Measurements from ENCODE around the gene CLEC4G. TPM values are rescaled to one million over a fixed set of nuclear protein-coding genes. Genes with fewer than 3 reads are reported as not detected.
A peak's percentile ranks its signal among the peaks of the same experiment; 100 is the strongest.

CLEC4G gene
- total RNA-seq, 1 donor from 2014 or later, result not detected

DNA sequence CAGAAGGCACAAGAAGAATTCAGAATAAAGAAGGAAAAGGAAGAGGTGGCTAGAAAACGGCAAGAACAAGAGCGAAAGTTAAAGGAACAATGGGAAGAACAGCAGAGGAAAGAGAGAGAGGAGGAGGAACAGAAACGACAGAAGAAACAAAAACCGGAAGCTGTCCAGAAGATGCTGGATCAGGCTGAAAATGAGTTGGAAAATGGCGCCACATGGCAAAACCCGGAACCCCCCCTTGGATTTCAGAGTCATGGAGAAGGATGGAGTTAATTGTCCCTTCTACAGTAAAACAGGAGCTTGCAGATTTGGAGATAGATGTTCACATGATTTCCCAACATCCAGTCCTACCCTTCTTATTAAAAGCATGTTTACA, 8.8 kb upstream of the CLEC4G start:
- H3K27me3 ChIP-seq (ENCODE audit: control insufficient read depth, insufficient read depth, low read length), result no peaks in the 10 kb centered on the region
- no peaks in the 10 kb centered on the region for H3K36me3 ChIP-seq (ENCODE audit: control insufficient read depth, insufficient read depth, low read length)
- H3K4me3 ChIP-seq (ENCODE audit: low read depth, low read length), result no peak overlapping the region
- DNase-seq (ENCODE audit: low read depth) (no peak), FAIRE-seq (no peak)
- TF ChIP-seq, protein P1, sequence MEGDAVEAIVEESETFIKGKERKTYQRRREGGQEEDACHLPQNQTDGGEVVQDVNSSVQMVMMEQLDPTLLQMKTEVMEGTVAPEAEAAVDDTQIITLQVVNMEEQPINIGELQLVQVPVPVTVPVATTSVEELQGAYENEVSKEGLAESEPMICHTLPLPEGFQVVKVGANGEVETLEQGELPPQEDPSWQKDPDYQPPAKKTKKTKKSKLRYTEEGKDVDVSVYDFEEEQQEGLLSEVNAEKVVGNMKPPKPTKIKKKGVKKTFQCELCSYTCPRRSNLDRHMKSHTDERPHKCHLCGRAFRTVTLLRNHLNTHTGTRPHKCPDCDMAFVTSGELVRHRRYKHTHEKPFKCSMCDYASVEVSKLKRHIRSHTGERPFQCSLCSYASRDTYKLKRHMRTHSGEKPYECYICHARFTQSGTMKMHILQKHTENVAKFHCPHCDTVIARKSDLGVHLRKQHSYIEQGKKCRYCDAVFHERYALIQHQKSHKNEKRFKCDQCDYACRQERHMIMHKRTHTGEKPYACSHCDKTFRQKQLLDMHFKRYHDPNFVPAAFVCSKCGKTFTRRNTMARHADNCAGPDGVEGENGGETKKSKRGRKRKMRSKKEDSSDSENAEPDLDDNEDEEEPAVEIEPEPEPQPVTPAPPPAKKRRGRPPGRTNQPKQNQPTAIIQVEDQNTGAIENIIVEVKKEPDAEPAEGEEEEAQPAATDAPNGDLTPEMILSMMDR (IDR thresholded peaks at IDR 0.05; ENCODE audit: insufficient read depth, low read length, severe bottlenecking), result no peak

DNA sequence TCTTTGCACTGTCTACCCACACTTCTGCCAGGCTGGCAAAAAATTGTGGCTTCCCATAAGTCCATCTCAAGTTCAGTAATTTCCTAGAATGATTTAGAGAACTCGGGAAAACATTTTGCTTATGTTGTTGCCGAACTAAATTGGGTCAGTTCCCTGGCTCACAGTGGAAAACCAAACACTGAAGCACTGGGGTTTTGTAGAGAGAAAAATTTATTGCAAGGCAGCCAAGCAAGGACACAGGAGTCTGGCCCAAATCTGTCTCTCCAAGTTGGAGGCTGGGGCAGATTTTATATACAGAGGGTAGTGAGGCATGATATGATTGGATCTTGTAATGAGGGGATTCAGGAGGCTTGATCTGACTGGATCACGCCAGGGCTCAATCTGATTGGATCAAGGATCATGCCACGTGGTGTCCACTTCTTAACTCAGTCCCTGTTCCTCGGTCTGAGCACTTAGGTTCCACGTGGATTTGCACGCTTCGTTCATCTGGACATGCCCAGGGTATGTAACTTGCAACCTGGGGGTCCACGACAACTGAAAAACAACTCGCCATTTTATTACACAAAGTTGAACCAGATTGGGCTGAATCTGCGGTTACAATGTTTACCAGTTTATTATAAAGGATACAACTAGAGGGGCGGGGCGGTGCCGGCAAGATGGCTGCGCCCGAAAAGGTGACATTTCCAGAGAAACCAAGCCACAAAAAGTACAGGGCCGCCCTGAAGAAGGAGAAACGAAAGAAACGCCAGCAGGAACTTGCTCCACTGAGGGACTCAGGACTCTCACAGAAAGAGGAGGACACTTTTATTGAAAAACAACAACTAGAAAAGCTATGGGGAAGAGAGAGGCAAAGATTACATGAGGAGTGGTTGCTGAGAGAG, 8.1 kb upstream of the CLEC4G start:
- H3K36me3 ChIP-seq (ENCODE audit: control insufficient read depth, insufficient read depth, low read length), result no peaks in the 10 kb centered on the region
- H3K27me3 ChIP-seq (ENCODE audit: control insufficient read depth, insufficient read depth, low read length), result no peaks in the 10 kb centered on the region
- DNase-seq (ENCODE audit: low read depth), result no peak
- no peak overlapping the region for H3K4me3 ChIP-seq (ENCODE audit: low read depth, low read length)
- TF ChIP-seq, protein P1 (IDR thresholded peaks at IDR 0.05; ENCODE audit: insufficient read depth, low read length, severe bottlenecking), result no peak
- peak; percentile 18 for FAIRE-seq

DNA sequence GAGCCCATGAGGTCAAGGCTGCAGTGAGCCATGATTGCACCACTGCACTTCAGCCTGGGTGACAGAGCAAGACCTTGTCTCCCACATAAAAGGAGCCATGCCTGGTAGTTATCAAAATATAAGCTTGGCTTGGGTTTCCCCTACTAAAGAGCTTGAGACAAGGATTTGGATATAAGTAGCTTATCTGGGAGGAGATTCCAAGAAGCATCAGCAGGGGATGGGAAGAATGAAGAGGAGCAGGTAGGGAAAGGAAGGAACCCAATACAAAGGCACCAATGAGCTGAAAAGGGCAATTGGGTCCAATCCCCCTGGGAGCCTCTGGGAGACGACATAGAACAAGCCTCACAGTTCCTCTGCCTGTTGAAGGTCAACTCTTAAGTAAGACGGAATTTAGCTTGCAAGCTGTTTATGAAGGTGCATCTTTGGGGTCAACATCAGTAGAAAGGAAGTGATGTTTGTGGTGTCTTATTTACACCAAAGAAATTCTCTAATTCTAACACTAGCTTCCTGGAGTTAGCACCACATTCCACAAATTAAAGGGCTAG, 7.4 kb upstream of the CLEC4G start:
- H3K36me3 ChIP-seq (ENCODE audit: control insufficient read depth, insufficient read depth, low read length), result no peaks in the 10 kb centered on the region
- TF ChIP-seq, protein P1 (IDR thresholded peaks at IDR 0.05; ENCODE audit: insufficient read depth, low read length, severe bottlenecking), result no peak
- H3K4me3 ChIP-seq (ENCODE audit: low read depth, low read length), result no peak overlapping the region
- no peak for DNase-seq (ENCODE audit: low read depth)
- H3K27me3 ChIP-seq (ENCODE audit: control insufficient read depth, insufficient read depth, low read length), result no peaks in the 10 kb centered on the region
- no peak for FAIRE-seq

DNA sequence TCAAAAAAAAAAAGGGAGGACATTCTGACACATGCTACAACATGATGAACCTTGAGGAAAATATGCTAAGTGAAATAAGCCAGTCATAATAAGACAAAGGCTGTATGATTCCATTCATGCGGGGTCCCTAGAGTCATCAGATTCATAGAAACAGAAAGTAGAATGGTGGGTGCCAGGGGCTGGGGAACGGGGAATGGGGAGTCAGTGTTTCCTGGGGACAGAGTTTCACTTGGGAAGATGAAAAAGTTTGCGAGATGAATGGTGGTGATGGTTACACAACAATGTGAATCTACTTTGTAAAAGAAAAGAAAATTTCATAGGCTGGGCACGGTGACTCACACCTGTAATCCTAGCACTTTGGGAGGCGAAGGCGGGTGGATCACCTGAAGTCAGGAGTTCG, 6.1 kb upstream of the CLEC4G start:
- no peak for FAIRE-seq
- TF ChIP-seq, protein P1 (IDR thresholded peaks at IDR 0.05; ENCODE audit: insufficient read depth, low read length, severe bottlenecking), result no peak
- no peak for DNase-seq (ENCODE audit: low read depth)
- no peaks in the 10 kb centered on the region for H3K36me3 ChIP-seq (ENCODE audit: control insufficient read depth, insufficient read depth, low read length)
- no peak overlapping the region for H3K4me3 ChIP-seq (ENCODE audit: low read depth, low read length)
- no peaks in the 10 kb centered on the region for H3K27me3 ChIP-seq (ENCODE audit: control insufficient read depth, insufficient read depth, low read length)

DNA sequence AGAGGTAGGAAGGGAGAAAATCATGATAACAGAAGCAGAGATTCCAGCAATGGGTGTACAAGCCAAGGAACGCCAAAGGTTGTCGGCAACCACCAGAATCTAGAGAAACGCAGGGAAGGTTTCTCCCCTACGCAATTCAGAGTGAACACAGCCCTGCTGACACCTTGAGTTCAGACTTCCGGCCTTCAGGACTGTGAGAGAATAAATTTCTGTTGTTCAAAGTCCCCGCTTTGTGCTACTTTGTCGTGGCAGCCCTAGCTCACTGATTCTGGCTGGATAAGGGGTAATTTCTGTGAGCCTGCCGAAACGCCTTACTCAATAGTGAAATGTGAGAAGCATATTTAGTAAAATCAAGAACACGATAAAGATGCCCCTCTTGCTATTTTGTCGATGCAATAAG, 5.3 kb upstream of the CLEC4G start:
- no peak overlapping the region for H3K4me3 ChIP-seq (ENCODE audit: low read depth, low read length)
- TF ChIP-seq, protein P1 (IDR thresholded peaks at IDR 0.05; ENCODE audit: insufficient read depth, low read length, severe bottlenecking), result no peak
- FAIRE-seq (no peak), DNase-seq (ENCODE audit: low read depth) (no peak)
- no peaks in the 10 kb centered on the region for H3K27me3 ChIP-seq (ENCODE audit: control insufficient read depth, insufficient read depth, low read length)
- H3K36me3 ChIP-seq (ENCODE audit: control insufficient read depth, insufficient read depth, low read length), result no peaks in the 10 kb centered on the region

All from bronchial epithelial cell (primary cell).